Measurements from ENCODE around the gene LMAN2. TPM values are rescaled to one million over a fixed set of nuclear protein-coding genes. Genes with fewer than 3 reads are reported as not detected.

The LMAN2 gene
- total RNA-seq, 1 experiment from 2014 or later = 128 TPM

- intact Hi-C loops (cut with micrococcal nuclease) = no loop called here
- ATAC-seq (no peak), DNase-seq (ENCODE audit: low read depth, low spot score) (no peak)
- peaks cover 0 to 4% of the 10 kb centered on the region in 2 experiments; a peak in 1 of 4 replicates for H3K9me3 ChIP-seq (ENCODE audit: control insufficient read depth in 1 of 2, insufficient read depth in 1 of 2, low read depth in 1 of 2, low read length in 2 of 2)
- no peaks in the 10 kb centered on the region for H3K27me3 ChIP-seq (ENCODE audit: insufficient read depth, low read length)
- POLR2A ChIA-PET = no interaction called here
- TF ChIP-seq JUND (IDR thresholded peaks at IDR 0.05) = no peak
- TF ChIP-seq TCF7L2 (IDR thresholded peaks at IDR 0.05; ENCODE audit: borderline replicate concordance, extremely low read depth, insufficient read depth, insufficient read length) = no peak
- TF ChIP-seq, protein P1, sequence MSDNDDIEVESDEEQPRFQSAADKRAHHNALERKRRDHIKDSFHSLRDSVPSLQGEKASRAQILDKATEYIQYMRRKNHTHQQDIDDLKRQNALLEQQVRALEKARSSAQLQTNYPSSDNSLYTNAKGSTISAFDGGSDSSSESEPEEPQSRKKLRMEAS (IDR thresholded peaks at IDR 0.05) = no peak
- TF ChIP-seq EZH2 (IDR thresholded peaks at IDR 0.05) = no peak
- no peak for TF ChIP-seq YY1 (IDR thresholded peaks at IDR 0.05; ENCODE audit: extremely low read depth, insufficient replicate concordance, low read depth, low read length)
- TF ChIP-seq, protein P2, sequence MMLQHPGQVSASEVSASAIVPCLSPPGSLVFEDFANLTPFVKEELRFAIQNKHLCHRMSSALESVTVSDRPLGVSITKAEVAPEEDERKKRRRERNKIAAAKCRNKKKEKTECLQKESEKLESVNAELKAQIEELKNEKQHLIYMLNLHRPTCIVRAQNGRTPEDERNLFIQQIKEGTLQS (IDR thresholded peaks at IDR 0.05) = no peak
- TF ChIP-seq ZBTB33 (IDR thresholded peaks at IDR 0.05; ENCODE audit: extremely low read depth, insufficient replicate concordance, low read length) = no peak
- TF ChIP-seq FOSL1 (IDR thresholded peaks at IDR 0.05; ENCODE audit: low read depth) = no peak
- TF ChIP-seq SP1 (IDR thresholded peaks at IDR 0.05; ENCODE audit: low read depth) = no peak
- no peak for TF ChIP-seq EZH2phosphoT487 (IDR thresholded peaks at IDR 0.05; ENCODE audit: borderline replicate concordance)
- no peak for TF ChIP-seq POLR2A (IDR thresholded peaks at IDR 0.05; ENCODE audit: borderline replicate concordance, extremely low read depth, insufficient read depth, insufficient read length)
- no peak for TF ChIP-seq SRF (IDR thresholded peaks at IDR 0.05; ENCODE audit: low read depth)
- TF ChIP-seq ELF1 (IDR thresholded peaks at IDR 0.05; ENCODE audit: borderline replicate concordance, low read depth) = no peak
- no peak for TF ChIP-seq ZFX (IDR thresholded peaks at IDR 0.05)
- no peak for TF ChIP-seq EGR1 (IDR thresholded peaks at IDR 0.05; ENCODE audit: low read depth)
- no peak for TF ChIP-seq ZNF274 (IDR thresholded peaks at IDR 0.05; ENCODE audit: low read depth, low read length)
- TF ChIP-seq SIN3A (IDR thresholded peaks at IDR 0.05; ENCODE audit: low read depth) = no peak
- TF ChIP-seq CBX3 (IDR thresholded peaks at IDR 0.05; ENCODE audit: low read depth) = no peak
- H4K20me1 ChIP-seq (ENCODE audit: insufficient read depth) = no peaks in the 10 kb centered on the region
- no peak overlapping the region for H3K27ac ChIP-seq (ENCODE audit: low read depth, low read length)
- H3K79me2 ChIP-seq (ENCODE audit: insufficient read depth, low read length) = no peaks in the 10 kb centered on the region
- RAD21 ChIA-PET (ENCODE audit: low non-redundant PET in 1 of 2, low total read pairs in 2 of 2, uncharacterized antibody in 2 of 2, unreplicated experiment in 2 of 2) = no interaction called here
- CTCF ChIA-PET = interaction anchor here (2.0 kb wide), 1 partner anchor 12 kb away, joined by 5 read pairs; no protein-coding TSS in a partner anchor
- no peak overlapping the region for H3K4me2 ChIP-seq (ENCODE audit: low read length)
- no peak overlapping the region for H2AFZ ChIP-seq (ENCODE audit: low read depth, low read length, poor library complexity, severe bottlenecking)
- no peaks in the 10 kb centered on the region for H3K36me3 ChIP-seq (ENCODE audit: control insufficient read depth in 1 of 2, insufficient read depth in 2 of 2, low read length in 2 of 2)
- H3K9ac ChIP-seq (ENCODE audit: low read length) = no peak overlapping the region
- no peaks in the 10 kb centered on the region for H3K9me2 ChIP-seq (ENCODE audit: insufficient read depth)
- no TSS peak for BruUV-seq (replicated peaks)
- no peak overlapping the region for H3K4me3 ChIP-seq (replicated peaks in 1 of 2; ENCODE audit: low read depth in 1 of 2, low read length in 2 of 2)
- peaks cover 7 to 20% of the 10 kb centered on the region in 2 experiments; a peak in 3 of 4 replicates for H3K4me1 ChIP-seq (ENCODE audit: control insufficient read depth in 1 of 2, insufficient read depth in 2 of 2, low read length in 2 of 2)
Observed at GRCh38 chr5:177358370-177358819, 6.9 kb upstream of the LMAN2 start.
